HG03432 (cell line): Measurements from ENCODE around the gene NFS1.

Experiments used
- ATAC-seq: cut with Tn5 transposase; IDR thresholded peaks from one replicate; pipeline ENCODE4 v1.9.1; 2021; ENCODE audit warnings: mild to moderate bottlenecking, moderate library complexity; ENCODE audit not compliant: unreplicated experiment

NFS1 gene

GRCh38 chr20:35644806-35645205, 54.3 kb downstream of the NFS1 start:
- no peak for ATAC-seq

GRCh38 chr20:35643045-35643444, 56.1 kb downstream of the NFS1 start:
- no peak for ATAC-seq

GRCh38 chr20:35641743-35642142, 57.4 kb downstream of the NFS1 start:
- ATAC-seq: no peak

GRCh38 chr20:35640724-35641123, 58.4 kb downstream of the NFS1 start:
- ATAC-seq: no peak

DNA sequence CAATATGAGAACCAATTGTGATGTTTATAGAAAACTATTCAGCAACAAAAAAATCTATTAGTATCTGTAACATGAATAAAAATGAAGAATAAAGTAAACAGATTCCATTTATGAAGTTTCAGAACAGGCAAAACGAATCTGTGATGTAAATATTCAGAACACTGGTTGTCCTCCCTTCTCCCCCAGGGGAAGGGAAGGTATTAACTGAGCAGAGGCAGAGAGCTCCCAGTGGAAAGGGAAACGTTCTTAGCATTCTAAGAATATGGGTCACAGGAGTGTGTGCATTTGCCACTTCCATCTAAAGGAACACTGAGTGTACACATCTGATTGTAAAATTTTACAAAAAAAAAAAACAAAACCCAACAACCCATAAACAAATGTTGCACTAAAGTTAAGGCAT, 60.4 kb downstream of the NFS1 start:
- ATAC-seq: no peak

GRCh38 chr20:35637276-35637675, 61.9 kb downstream of the NFS1 start:
- ATAC-seq: no peak

DNA sequence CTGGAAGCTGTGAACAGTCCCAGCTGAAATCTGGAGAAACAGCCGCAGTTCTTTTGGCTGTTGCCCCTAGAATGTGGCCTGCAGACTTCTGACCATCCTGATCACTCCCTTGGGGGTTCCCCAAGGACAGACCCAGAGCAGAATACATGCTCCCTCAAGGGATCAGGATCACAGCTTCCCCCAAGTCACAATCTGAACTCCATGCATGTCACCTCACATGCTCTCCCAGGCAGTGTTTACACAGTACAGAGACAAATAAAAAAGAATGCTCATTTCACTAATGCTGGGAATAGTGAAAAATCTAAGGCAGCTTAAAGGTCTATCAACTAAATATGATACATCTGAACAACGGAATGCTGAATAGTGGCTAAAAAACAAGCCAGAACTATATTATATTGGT, 63.1 kb downstream of the NFS1 start:
- no peak for ATAC-seq

DNA sequence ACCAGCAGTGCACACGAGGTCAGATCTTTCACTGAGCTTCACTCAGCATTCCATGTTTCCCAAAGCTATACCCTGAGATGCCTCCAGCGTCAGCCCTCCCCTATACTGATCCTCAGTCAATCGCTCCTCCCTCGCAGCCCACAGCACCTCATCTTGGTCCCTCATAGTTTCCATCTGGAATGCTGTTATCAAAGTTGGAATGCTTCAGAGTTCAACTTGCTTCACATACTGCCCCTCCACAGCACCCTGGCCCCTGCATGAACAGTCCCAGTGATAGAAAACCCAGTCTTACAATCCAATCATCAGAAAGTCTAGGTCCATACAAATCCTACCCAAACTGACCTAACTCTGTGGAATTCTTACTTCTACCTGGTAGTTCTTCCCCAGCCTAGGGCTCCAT, 63.5 kb downstream of the NFS1 start:
- no peak for ATAC-seq

GRCh38 chr20:35632539-35633115, 66.5 kb downstream of the NFS1 start:
- no peak for ATAC-seq

GRCh38 chr20:35630636-35631035, 68.5 kb downstream of the NFS1 start:
- ATAC-seq: no peak

- ATAC-seq: no peak
These were observed 69.6 kb downstream of the NFS1 start for GRCh38 chr20:35629427-35630145.

GRCh38 chr20:35627121-35627520, 72.0 kb downstream of the NFS1 start:
- no peak for ATAC-seq

DNA sequence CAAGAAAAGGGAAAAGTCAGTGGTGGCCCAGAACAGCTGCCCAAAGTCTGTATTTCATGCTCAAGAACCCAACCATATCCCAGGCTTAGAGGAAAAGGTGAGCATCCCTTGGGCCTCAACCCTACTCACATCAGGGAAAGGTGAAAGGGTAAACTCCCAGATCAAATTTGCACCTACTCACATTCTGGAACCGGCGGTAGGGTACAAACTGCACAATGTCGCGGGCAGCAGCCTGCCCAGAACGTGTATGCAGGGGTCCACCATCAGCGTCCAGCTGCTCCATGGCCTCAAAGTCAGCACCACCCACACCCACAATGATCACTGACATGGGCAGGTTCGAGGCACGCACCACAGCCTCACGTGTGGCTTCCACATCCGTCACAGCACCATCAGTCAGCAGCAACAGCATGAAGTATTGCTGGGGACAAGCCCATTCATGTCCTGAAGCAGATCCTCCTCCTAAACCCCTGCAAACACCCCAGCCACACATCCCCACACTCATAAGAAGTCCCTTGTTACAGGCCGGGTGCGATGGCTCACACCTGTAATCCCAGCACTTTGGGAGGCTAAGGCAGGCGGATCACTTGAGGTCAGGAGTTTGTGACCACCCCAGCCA, 72.7 kb downstream of the NFS1 start:
- ATAC-seq: no peak

DNA sequence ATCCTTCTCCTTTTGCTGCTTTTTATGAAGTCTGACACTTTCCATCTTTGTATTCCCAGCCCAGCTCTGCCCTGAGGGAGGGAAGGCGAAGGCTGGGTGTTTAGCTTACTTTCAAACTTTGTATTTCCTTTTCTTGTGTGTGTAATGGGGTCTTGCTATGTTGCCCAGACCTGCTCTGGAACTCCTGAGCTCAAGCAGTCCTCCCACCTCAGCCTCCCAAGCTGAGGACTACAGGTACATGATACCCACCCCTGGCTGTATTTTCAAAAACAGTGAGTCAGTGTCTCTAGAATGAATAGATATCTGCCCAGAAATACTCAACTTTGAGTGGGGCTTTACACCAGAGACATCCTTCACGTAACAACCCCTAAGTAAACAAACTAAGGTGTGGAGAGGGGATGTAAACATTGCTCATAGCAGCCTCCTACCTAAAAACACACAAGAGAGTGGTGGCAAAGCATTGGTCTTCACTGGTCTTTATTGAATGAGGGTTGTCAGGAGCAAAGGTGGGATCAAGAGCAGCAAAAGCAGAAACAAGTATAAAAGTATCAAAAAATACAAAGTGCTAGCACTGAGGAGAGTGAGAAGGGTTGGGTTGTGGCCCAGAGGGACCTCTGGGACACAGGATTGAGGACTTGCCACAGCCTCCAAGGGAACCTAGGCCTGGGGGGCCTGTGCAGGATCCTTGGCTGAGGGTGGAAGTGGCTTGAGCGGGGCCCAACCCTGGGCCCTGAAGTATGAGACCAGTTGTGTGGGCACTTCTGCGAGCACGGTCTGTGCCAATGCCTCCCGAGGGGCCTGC, 73.4 kb downstream of the NFS1 start:
- no peak for ATAC-seq

DNA sequence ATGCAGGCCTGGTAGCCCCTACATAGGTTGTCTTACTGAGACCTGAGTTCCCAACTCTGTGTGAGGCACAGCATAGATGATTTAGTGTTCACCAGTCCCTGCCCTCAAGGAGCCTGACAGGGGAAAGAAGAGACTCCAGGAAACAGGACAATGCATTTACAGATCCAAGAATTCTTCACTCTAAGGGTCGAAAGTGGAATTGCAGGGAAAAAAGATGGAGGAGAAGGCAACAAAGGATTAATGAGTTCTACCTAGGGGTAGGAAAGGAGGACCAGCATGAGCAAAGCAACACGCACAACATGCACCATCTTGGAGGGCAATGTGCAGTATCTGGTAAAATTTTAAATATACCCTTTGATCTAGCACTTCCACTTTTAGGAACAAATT, 77.6 kb downstream of the NFS1 start:
- ATAC-seq: no peak

DNA sequence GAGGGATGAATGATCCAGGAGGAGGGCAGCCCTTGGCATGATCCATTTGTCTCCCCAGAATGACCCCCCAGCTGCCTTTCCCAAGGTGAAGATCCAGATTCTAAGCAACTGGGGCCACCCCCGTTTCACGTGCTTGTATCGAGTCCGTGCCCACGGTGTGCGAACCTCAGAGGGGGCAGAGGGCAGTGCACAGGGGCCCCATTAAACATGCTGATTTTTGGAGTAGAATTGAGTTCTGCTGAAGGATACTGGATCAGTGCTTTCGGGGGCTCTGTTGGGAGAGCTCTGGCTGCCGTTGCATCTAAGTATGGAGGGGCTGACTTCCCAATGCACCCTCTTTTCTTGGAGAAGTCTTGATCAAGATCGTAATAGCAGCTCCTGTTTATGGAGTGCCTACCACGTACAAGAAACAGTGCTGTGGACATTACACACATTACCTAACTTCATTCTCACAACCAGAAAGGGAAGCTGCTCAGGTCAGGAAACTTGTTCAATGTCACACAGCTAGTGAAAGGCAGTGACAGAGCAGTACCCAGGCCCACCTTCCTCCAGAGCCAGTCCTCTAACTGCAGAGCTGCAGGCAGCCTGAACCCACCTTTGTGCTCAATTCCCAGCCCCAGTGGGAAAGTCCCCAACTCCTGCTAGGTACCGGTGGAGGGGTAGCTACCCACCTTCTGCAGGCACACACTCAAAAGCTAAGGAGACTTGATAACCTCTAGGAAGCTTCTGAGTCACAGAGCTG, 78.2 kb downstream of the NFS1 start:
- no peak for ATAC-seq

GRCh38 chr20:35619196-35620095, 79.7 kb downstream of the NFS1 start:
- peak; percentile 41 for ATAC-seq

DNA sequence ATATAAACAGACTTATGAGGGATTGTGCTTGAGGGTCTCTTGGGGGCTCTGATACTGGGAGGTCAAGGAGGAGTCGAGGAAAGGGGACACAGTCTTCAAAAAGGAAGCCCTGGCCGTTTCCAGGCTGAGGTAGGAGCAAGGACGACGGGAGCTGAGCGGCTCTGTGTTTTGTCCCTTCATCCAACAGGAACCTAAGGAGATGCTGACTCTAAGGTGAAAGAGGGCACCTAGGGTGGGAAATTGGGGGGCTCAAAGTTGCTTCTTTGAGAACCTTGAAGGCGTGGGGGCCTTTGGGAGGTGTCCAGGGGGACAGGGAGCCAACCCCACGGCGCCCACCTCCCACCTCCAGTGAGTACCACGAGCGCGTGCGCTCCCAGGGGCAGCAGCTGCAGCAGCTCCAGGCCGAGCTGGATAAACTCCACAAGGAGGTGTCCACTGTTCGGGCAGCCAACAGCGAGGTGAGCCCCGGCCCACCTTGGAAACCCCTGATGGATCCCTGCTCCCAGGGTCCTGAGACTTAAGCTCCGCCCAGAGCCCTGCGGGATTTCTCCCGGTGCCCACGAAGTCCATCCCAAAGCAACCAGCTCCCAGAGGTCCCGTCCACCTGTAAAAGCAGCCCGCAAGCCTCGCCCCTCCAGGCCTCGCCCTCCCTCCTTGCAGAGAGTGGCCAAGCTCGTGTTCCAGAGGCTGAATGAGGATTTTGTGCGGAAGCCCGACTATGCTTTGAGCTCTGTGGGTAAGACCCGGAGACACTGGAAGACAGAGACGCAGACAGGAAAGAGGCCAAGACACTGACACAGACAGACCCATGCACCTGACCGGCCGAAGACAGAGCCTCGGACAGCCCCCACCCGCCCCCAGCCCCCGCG, 80.7 kb downstream of the NFS1 start:
- ATAC-seq: no peak
